HG03196 (cell line): Measurements from ENCODE around the gene MAN1B1.

Source experiments
- ATAC-seq: cut with Tn5 transposase; IDR thresholded peaks from one replicate; pipeline ENCODE4 v1.9.1; 2021; ENCODE audit not compliant: unreplicated experiment

MAN1B1 gene

GRCh38 chr9:137068539-137069507 lies 18.0 kb upstream of the MAN1B1 start:
- no peak for ATAC-seq

- ATAC-seq = no peak
Observed at GRCh38 chr9:137069508-137070091, 17.2 kb upstream of the MAN1B1 start.

GRCh38 chr9:137070201-137070905 lies 16.4 kb upstream of the MAN1B1 start, which contains the start of gene SAPCD2:
Gene SAPCD2 (minus strand): TSS chr9:137070557. CDS start chr9:137070460, 97 bp downstream.
- ATAC-seq = peak; percentile 61

GRCh38 chr9:137070906-137071275 lies 15.9 kb upstream of the MAN1B1 start:
- ATAC-seq = peak; percentile 9

GRCh38 chr9:137071282-137071681 lies 15.5 kb upstream of the MAN1B1 start:
- no peak for ATAC-seq

GRCh38 chr9:137073992-137074399 lies 12.8 kb upstream of the MAN1B1 start:
- no peak for ATAC-seq

- no peak for ATAC-seq
Observed at GRCh38 chr9:137074657-137075274, 12.0 kb upstream of the MAN1B1 start.

- no peak for ATAC-seq
Observed at GRCh38 chr9:137075275-137075775, 11.5 kb upstream of the MAN1B1 start.

GRCh38 chr9:137076636-137077009 lies 10.2 kb upstream of the MAN1B1 start:
- no peak for ATAC-seq

GRCh38 chr9:137077010-137077747 lies 9.6 kb upstream of the MAN1B1 start, which contains the start of gene UAP1L1:
Gene UAP1L1 (plus strand): TSS chr9:137077517. CDS start chr9:137077533, 16 bp downstream.
- ATAC-seq = peak; percentile 43

- peak; percentile 20 for ATAC-seq
Observed at GRCh38 chr9:137077758-137078693, 8.8 kb upstream of the MAN1B1 start.

- ATAC-seq = no peak
Observed at GRCh38 chr9:137078701-137079400, 7.9 kb upstream of the MAN1B1 start.

- no peak for ATAC-seq
Observed at GRCh38 chr9:137079401-137079787, 7.4 kb upstream of the MAN1B1 start.

GRCh38 chr9:137080260-137081122 lies 6.3 kb upstream of the MAN1B1 start:
- no peak for ATAC-seq

GRCh38 chr9:137082222-137082924 lies 4.4 kb upstream of the MAN1B1 start:
- no peak for ATAC-seq

- ATAC-seq = no peak
Observed at GRCh38 chr9:137082925-137083290, 3.9 kb upstream of the MAN1B1 start.

GRCh38 chr9:137083394-137084004 lies 3.3 kb upstream of the MAN1B1 start:
- no peak for ATAC-seq
